Mesenchymal stem cell (in vitro differentiated cells and primary cell): ENCODE measurements around the gene C16orf95.

Experiments
- DNase-seq: peaks from one replicate; pipeline ENCODE4 v3.0.0-alpha.2; 2013
- H2AFZ ChIP-seq: one replicate; pipeline ENCODE4 v1.6.1; 2013; ENCODE audit warnings: low read depth, mild to moderate bottlenecking, control low read depth, inconsistent platforms, low read length, moderate library complexity
- H2AK5ac ChIP-seq: 2 replicates; pipeline ENCODE4 v1.6.1; 2013; ENCODE audit warnings: low read length, moderate library complexity, mild to moderate bottlenecking, inconsistent platforms; ENCODE audit not compliant: severe bottlenecking
- H2BK120ac ChIP-seq: one replicate; pipeline ENCODE4 v1.6.1; 2013; ENCODE audit warnings: low read depth, mild to moderate bottlenecking, inconsistent platforms, low read length, moderate library complexity
- H2BK12ac ChIP-seq, 2 experiments: one replicate each; pipeline ENCODE4 v1.6.1; 2013; ENCODE audit warnings: inconsistent platforms in 2 of 2, low read length in 2 of 2, mild to moderate bottlenecking in 2 of 2, moderate library complexity in 2 of 2, control low read depth in 1 of 2
- H2BK15ac ChIP-seq: one replicate; pipeline ENCODE4 v1.6.1; 2013; ENCODE audit warnings: mild to moderate bottlenecking, low read depth, inconsistent platforms; ENCODE audit not compliant: poor library complexity, severe bottlenecking
- H2BK5ac ChIP-seq: 2 replicates; pipeline ENCODE4 v1.6.1; 2013; ENCODE audit warnings: low read depth, mild to moderate bottlenecking, low read length, control low read depth, inconsistent platforms; ENCODE audit not compliant: poor library complexity, severe bottlenecking
- H3K14ac ChIP-seq, 2 experiments: one replicate each; pipeline ENCODE4 v1.6.1; 2013; ENCODE audit warnings: inconsistent platforms in 2 of 2, low read length in 2 of 2, control low read depth in 1 of 2, mild to moderate bottlenecking in 1 of 2, moderate library complexity in 1 of 2
- H3K18ac ChIP-seq, 2 experiments: one replicate each; pipeline ENCODE4 v1.6.1; 2013; ENCODE audit warnings: inconsistent platforms in 2 of 2, low read length in 2 of 2, control low read depth in 1 of 2, low read depth in 1 of 2, mild to moderate bottlenecking in 1 of 2
- H3K23ac ChIP-seq, 2 experiments: one replicate each; pipeline ENCODE4 v1.6.1; 2013; ENCODE audit warnings: inconsistent platforms in 2 of 2, low read length in 2 of 2, mild to moderate bottlenecking in 2 of 2, moderate library complexity in 2 of 2, control low read depth in 1 of 2
- H3K27ac ChIP-seq: 2 replicates; pipeline ENCODE4 v1.5.1; 2013; ENCODE audit warnings: mild to moderate bottlenecking, moderate library complexity, low read length, control low read depth, inconsistent platforms; ENCODE audit not compliant: poor library complexity, severe bottlenecking
- H3K27me3 ChIP-seq, 2 experiments: 2 replicates each; pipeline versions ENCODE4 v1.6.1 to v1.7.0; 2013; ENCODE audit warnings: low read length in 2 of 2, mild to moderate bottlenecking in 2 of 2, moderate library complexity in 2 of 2, control low read depth in 1 of 2, inconsistent platforms in 1 of 2; ENCODE audit not compliant: control insufficient read depth in 1 of 2, insufficient read depth in 1 of 2
- H3K36me3 ChIP-seq, 2 experiments: 2 replicates each; pipeline versions ENCODE4 v1.6.1 to v1.7.0; 2013; ENCODE audit warnings: low read length in 2 of 2, control low read depth in 1 of 2, inconsistent platforms in 1 of 2, low read depth in 1 of 2, mild to moderate bottlenecking in 1 of 2; ENCODE audit not compliant: insufficient read depth in 2 of 2, control insufficient read depth in 1 of 2
- H3K4ac ChIP-seq, 2 experiments: one replicate each; pipeline ENCODE4 v1.6.1; 2013; ENCODE audit warnings: inconsistent platforms in 2 of 2, low read length in 2 of 2, mild to moderate bottlenecking in 2 of 2, moderate library complexity in 2 of 2, control low read depth in 1 of 2, low read depth in 1 of 2
- H3K4me1 ChIP-seq: 2 replicates; pipeline ENCODE4 v1.6.1; 2013; ENCODE audit warnings: low read depth, low read length, control low read depth; ENCODE audit not compliant: control insufficient read depth, insufficient read depth
- H3K4me2 ChIP-seq: 2 replicates; pipeline ENCODE4 v1.6.1; 2013; ENCODE audit warnings: low read length, mild to moderate bottlenecking, inconsistent platforms; ENCODE audit not compliant: poor library complexity, severe bottlenecking
- H3K4me3 ChIP-seq, 2 experiments: 2 replicates each; pipeline versions ENCODE4 v1.5.1 to v1.7.0; 2013; ENCODE audit warnings: low read length in 2 of 2, mild to moderate bottlenecking in 2 of 2, control low read depth in 1 of 2, low read depth in 1 of 2; ENCODE audit not compliant: insufficient read depth in 1 of 2
- H3K79me1 ChIP-seq: replicated peaks from 2 replicates; pipeline ENCODE4 v1.6.1; 2013; ENCODE audit warnings: mild to moderate bottlenecking, control low read depth, low read length, inconsistent platforms; ENCODE audit not compliant: poor library complexity, severe bottlenecking
- H3K9ac ChIP-seq: 2 replicates; pipeline ENCODE4 v1.7.0; 2013; ENCODE audit warnings: mild to moderate bottlenecking, low read length, moderate library complexity
- H3K9me3 ChIP-seq: 2 replicates; pipeline ENCODE4 v1.7.0; 2013; ENCODE audit warnings: mild to moderate bottlenecking, low read length; ENCODE audit not compliant: control insufficient read depth
- H4K8ac ChIP-seq: one replicate; pipeline ENCODE4 v1.6.1; 2013; ENCODE audit warnings: inconsistent platforms, mild to moderate bottlenecking, low read length, moderate library complexity
- H4K91ac ChIP-seq: one replicate; pipeline ENCODE4 v1.6.1; 2013; ENCODE audit warnings: mild to moderate bottlenecking, low read length, inconsistent platforms
- WGBS: methylation state at CpG from one replicate; pipeline ENCODE4 v1.1.7; 2013; ENCODE audit warnings: mixed read lengths; 5-methylcytosine and 5-hydroxymethylcytosine counted together

Gene C16orf95

GRCh38 chr16:87288753-87289362, 28.3 kb downstream of the C16orf95 start:
- H2BK12ac ChIP-seq = no peak overlapping the region
- no peak overlapping the region for H3K23ac ChIP-seq
- peaks cover 4% of the 10 kb centered on the region for H3K4me1 ChIP-seq
- no peak overlapping the region for H3K4me3 ChIP-seq
- no peak overlapping the region for H4K91ac ChIP-seq
- DNase-seq = peak; percentile 79
- no peak overlapping the region for H3K4ac ChIP-seq
- WGBS = 59% methylated on average over 5 of the region's 7 CpGs
- no peak overlapping the region for H2BK120ac ChIP-seq
- H2AFZ ChIP-seq = no peak overlapping the region
- H3K79me1 ChIP-seq = no peaks in the 10 kb centered on the region
- no peak overlapping the region for H4K8ac ChIP-seq
- no peak overlapping the region for H2BK15ac ChIP-seq
- no peak overlapping the region for H3K18ac ChIP-seq
- H3K27me3 ChIP-seq = peaks cover 3 to 4% of the 10 kb centered on the region in 2 experiments
- peaks cover 0 to 4% of the 10 kb centered on the region in 2 experiments for H3K36me3 ChIP-seq
- no peak overlapping the region for H3K14ac ChIP-seq
- peaks cover 19% of the 10 kb centered on the region for H3K9me3 ChIP-seq
- H2BK5ac ChIP-seq = no peak overlapping the region
- H3K27ac ChIP-seq = no peak overlapping the region
- no peak overlapping the region for H3K4me2 ChIP-seq
- no peak overlapping the region for H3K9ac ChIP-seq
- no peak overlapping the region for H2AK5ac ChIP-seq

- Histone ChIP-seq H3K4me3 (no peak overlapping the region), H4K8ac (no peak overlapping the region), H3K4me1 (peaks cover 4% of the 10 kb centered on the region), H2AK5ac (no peak overlapping the region), H3K36me3 (peaks cover 0 to 4% of the 10 kb centered on the region in 2 experiments), H3K4ac (no peak overlapping the region), H2BK5ac (no peak overlapping the region), H2BK12ac (no peak overlapping the region), H2BK15ac (no peak overlapping the region), H4K91ac (no peak overlapping the region), H3K14ac (no peak overlapping the region), H3K18ac (no peak overlapping the region), H3K79me1 (no peaks in the 10 kb centered on the region), H2BK120ac (no peak overlapping the region), H3K4me2 (no peak overlapping the region), H3K27ac (no peak overlapping the region), H3K9me3 (peaks cover 13% of the 10 kb centered on the region), H3K23ac (no peak overlapping the region), H3K9ac (no peak overlapping the region), H3K27me3 (peaks cover 4 to 5% of the 10 kb centered on the region in 2 experiments), H2AFZ (no peak overlapping the region)
- DNase-seq = no peak
- WGBS = 60% methylated on average over 3 of the region's 8 CpGs
Observed at GRCh38 chr16:87286839-87287626, 30.2 kb downstream of the C16orf95 start.

DNA sequence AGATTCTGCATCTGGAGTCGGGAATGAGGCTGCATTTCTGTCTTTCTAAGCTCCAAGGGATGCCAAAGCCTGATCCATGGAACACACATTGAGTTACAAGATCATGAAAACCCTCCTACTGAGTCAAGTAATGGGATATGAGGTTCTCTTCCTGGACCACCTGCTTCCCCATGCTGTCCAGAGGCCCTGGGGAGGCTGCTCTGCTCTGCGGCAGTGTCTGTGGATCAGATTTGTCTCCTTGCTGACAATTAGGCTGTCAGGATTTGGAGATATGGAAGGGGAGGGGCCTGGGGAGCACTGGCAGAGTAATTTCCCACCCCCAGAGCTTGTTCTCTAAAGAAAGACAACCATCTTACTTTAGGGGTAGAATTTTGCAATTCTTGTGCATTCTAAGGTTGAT, 33.0 kb downstream of the C16orf95 start:
- no peak overlapping the region for H3K4ac ChIP-seq
- no peak overlapping the region for H2BK5ac ChIP-seq
- H3K27me3 ChIP-seq = peaks cover 5 to 7% of the 10 kb centered on the region in 2 experiments
- WGBS = 78% methylated on average over 2 of the region's 2 CpGs
- H3K9ac ChIP-seq = no peak overlapping the region
- H3K36me3 ChIP-seq = peaks cover 0 to 5% of the 10 kb centered on the region in 2 experiments
- H3K4me2 ChIP-seq = no peak overlapping the region
- H3K4me1 ChIP-seq = no peaks in the 10 kb centered on the region
- H3K14ac ChIP-seq = no peak overlapping the region
- no peak overlapping the region for H2BK12ac ChIP-seq
- H4K8ac ChIP-seq = no peak overlapping the region
- H2AFZ ChIP-seq = no peak overlapping the region
- no peak overlapping the region for H2BK15ac ChIP-seq
- no peak overlapping the region for H3K18ac ChIP-seq
- no peaks in the 10 kb centered on the region for H3K79me1 ChIP-seq
- no peak overlapping the region for H3K4me3 ChIP-seq
- H4K91ac ChIP-seq = peak overlapping the region; percentile 34
- H3K23ac ChIP-seq = no peak overlapping the region
- no peak for DNase-seq
- H2AK5ac ChIP-seq = no peak overlapping the region
- no peak overlapping the region for H3K27ac ChIP-seq
- H3K9me3 ChIP-seq = peaks cover 9% of the 10 kb centered on the region
- no peak overlapping the region for H2BK120ac ChIP-seq

DNA sequence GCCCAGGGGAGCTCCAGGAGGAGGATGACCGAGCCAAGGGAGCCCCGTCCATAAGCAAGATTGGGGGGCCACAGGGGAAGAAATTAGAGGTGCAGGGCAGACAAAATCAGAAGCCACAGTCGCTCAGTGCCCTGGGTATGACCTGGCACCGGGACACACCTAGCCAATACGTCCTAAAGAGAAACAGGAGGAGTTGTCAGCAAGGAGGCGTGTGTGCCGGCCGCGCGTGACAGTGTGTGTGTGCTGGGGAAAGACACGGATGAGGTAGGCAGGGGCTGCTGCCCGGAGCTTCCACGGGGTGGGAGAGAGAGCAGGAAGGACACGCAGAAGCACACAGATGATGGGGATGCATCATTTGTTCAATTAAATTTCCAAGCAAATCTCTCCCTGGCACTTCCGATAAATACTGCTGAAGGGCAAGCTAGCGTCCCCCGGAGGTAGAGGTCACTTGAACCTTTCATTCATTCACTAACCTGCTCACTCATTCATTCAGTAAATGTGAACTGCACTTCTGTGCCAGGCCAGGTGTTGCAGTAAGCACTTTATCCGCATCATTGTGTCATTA, 38.0 kb downstream of the C16orf95 start:
- peaks cover 9% of the 10 kb centered on the region for H3K4me1 ChIP-seq
- H2BK15ac ChIP-seq = no peak overlapping the region
- no peak for DNase-seq
- H3K23ac ChIP-seq = peak overlapping the region in 1 of 2 experiments; percentile 54
- no peak overlapping the region for H3K27ac ChIP-seq
- H3K36me3 ChIP-seq = peaks cover 0 to 5% of the 10 kb centered on the region in 2 experiments
- 80% methylated on average over 18 of the region's 18 CpGs for WGBS
- no peak overlapping the region for H4K91ac ChIP-seq
- H2BK12ac ChIP-seq = no peak overlapping the region
- no peak overlapping the region for H3K14ac ChIP-seq
- H3K18ac ChIP-seq = no peak overlapping the region
- H3K9ac ChIP-seq = no peak overlapping the region
- H2BK5ac ChIP-seq = no peak overlapping the region
- H3K27me3 ChIP-seq = peaks cover 4 to 16% of the 10 kb centered on the region in 2 experiments
- no peak overlapping the region for H2AK5ac ChIP-seq
- no peak overlapping the region for H3K4me3 ChIP-seq
- H2BK120ac ChIP-seq = no peak overlapping the region
- H3K4ac ChIP-seq = no peak overlapping the region
- H3K79me1 ChIP-seq = no peaks in the 10 kb centered on the region
- no peak overlapping the region for H4K8ac ChIP-seq
- H3K9me3 ChIP-seq = no peaks in the 10 kb centered on the region
- peak overlapping the region; percentile 52 for H3K4me2 ChIP-seq
- no peak overlapping the region for H2AFZ ChIP-seq
